ENCODE measurements around the gene WDR17. TPM values are rescaled to one million over a fixed set of nuclear protein-coding genes. Genes with fewer than 3 reads are reported as not detected.

Gene WDR17
- total RNA-seq, 1 experiment from 2014 or later, result 4.4 TPM

- TF ChIP-seq AR (CRISPR knock-in tag; IDR thresholded peaks at IDR 0.05), result no peak
- TF ChIP-seq, protein P1, sequence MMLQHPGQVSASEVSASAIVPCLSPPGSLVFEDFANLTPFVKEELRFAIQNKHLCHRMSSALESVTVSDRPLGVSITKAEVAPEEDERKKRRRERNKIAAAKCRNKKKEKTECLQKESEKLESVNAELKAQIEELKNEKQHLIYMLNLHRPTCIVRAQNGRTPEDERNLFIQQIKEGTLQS (CRISPR knock-in tag; conservative IDR thresholded peaks at IDR 0.05), result no peak
- peak; percentile 90 for TF ChIP-seq ETV6 (CRISPR knock-in tag; IDR thresholded peaks at IDR 0.05)
- TF ChIP-seq, protein P2, sequence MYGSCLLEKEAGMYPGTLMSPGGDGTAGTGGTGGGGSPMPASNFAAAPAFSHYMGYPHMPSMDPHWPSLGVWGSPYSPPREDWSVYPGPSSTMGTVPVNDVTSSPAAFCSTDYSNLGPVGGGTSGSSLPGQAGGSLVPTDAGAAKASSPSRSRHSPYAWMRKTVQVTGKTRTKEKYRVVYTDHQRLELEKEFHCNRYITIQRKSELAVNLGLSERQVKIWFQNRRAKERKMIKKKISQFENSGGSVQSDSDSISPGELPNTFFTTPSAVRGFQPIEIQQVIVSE (CRISPR knock-in tag; IDR thresholded peaks at IDR 0.05; ENCODE audit: borderline replicate concordance), result no peak
- no peak for TF ChIP-seq ZNF317 (CRISPR knock-in tag; IDR thresholded peaks at IDR 0.05; ENCODE audit: borderline replicate concordance, low read depth)
- TF ChIP-seq TP53 (CRISPR knock-in tag; IDR thresholded peaks at IDR 0.05), result peak; percentile 64; the same call in 1 of the 2 replicates
- TF ChIP-seq, protein P3, sequence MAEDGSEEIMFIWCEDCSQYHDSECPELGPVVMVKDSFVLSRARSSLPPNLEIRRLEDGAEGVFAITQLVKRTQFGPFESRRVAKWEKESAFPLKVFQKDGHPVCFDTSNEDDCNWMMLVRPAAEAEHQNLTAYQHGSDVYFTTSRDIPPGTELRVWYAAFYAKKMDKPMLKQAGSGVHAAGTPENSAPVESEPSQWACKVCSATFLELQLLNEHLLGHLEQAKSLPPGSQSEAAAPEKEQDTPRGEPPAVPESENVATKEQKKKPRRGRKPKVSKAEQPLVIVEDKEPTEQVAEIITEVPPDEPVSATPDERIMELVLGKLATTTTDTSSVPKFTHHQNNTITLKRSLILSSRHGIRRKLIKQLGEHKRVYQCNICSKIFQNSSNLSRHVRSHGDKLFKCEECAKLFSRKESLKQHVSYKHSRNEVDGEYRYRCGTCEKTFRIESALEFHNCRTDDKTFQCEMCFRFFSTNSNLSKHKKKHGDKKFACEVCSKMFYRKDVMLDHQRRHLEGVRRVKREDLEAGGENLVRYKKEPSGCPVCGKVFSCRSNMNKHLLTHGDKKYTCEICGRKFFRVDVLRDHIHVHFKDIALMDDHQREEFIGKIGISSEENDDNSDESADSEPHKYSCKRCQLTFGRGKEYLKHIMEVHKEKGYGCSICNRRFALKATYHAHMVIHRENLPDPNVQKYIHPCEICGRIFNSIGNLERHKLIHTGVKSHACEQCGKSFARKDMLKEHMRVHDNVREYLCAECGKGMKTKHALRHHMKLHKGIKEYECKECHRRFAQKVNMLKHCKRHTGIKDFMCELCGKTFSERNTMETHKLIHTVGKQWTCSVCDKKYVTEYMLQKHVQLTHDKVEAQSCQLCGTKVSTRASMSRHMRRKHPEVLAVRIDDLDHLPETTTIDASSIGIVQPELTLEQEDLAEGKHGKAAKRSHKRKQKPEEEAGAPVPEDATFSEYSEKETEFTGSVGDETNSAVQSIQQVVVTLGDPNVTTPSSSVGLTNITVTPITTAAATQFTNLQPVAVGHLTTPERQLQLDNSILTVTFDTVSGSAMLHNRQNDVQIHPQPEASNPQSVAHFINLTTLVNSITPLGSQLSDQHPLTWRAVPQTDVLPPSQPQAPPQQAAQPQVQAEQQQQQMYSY (CRISPR knock-in tag; IDR thresholded peaks at IDR 0.05), result no peak
- TF ChIP-seq, protein P4, sequence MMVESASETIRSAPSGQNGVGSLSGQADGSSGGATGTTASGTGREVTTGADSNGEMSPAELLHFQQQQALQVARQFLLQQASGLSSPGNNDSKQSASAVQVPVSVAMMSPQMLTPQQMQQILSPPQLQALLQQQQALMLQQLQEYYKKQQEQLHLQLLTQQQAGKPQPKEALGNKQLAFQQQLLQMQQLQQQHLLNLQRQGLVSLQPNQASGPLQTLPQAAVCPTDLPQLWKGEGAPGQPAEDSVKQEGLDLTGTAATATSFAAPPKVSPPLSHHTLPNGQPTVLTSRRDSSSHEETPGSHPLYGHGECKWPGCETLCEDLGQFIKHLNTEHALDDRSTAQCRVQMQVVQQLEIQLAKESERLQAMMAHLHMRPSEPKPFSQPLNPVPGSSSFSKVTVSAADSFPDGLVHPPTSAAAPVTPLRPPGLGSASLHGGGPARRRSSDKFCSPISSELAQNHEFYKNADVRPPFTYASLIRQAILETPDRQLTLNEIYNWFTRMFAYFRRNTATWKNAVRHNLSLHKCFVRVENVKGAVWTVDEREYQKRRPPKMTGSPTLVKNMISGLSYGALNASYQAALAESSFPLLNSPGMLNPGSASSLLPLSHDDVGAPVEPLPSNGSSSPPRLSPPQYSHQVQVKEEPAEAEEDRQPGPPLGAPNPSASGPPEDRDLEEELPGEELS (CRISPR knock-in tag; IDR thresholded peaks at IDR 0.05), result no peak; the same call in 1 of the 2 replicates
- TF ChIP-seq ATF1 (CRISPR knock-in tag; IDR thresholded peaks at IDR 0.05), result no peak
- TF ChIP-seq KAT7 (CRISPR knock-in tag; IDR thresholded peaks at IDR 0.05; ENCODE audit: borderline replicate concordance), result no peak
- no peak for TF ChIP-seq SOX15 (CRISPR knock-in tag; IDR thresholded peaks at IDR 0.05)
- TF ChIP-seq FOXJ3 (CRISPR knock-in tag; IDR thresholded peaks at IDR 0.05; ENCODE audit: borderline replicate concordance), result no peak
- peak; percentile 74 for TF ChIP-seq ZNF423 (CRISPR knock-in tag; IDR thresholded peaks at IDR 0.05)
- TF ChIP-seq ELF4 (CRISPR knock-in tag; IDR thresholded peaks at IDR 0.05; ENCODE audit: low read depth), result no peak
- TF ChIP-seq E2F5 (CRISPR knock-in tag; IDR thresholded peaks at IDR 0.05), result peak; percentile 98
- peak; percentile 82 for TF ChIP-seq MAX (CRISPR knock-in tag; IDR thresholded peaks at IDR 0.05)
- TF ChIP-seq, protein P5, sequence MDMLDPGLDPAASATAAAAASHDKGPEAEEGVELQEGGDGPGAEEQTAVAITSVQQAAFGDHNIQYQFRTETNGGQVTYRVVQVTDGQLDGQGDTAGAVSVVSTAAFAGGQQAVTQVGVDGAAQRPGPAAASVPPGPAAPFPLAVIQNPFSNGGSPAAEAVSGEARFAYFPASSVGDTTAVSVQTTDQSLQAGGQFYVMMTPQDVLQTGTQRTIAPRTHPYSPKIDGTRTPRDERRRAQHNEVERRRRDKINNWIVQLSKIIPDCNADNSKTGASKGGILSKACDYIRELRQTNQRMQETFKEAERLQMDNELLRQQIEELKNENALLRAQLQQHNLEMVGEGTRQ (CRISPR knock-in tag; IDR thresholded peaks at IDR 0.05), result peak; percentile 99
- no peak for TF ChIP-seq CREB1 (CRISPR knock-in tag; IDR thresholded peaks at IDR 0.05)
- no peak for TF ChIP-seq GTF2I (CRISPR knock-in tag; conservative IDR thresholded peaks at IDR 0.05)
- no peak for TF ChIP-seq NR3C1 (CRISPR knock-in tag; conservative IDR thresholded peaks at IDR 0.05; ENCODE audit: low read depth)
- TF ChIP-seq MYBL2 (CRISPR knock-in tag; IDR thresholded peaks at IDR 0.05), result no peak
- TF ChIP-seq IRF2 (CRISPR knock-in tag; IDR thresholded peaks at IDR 0.05; ENCODE audit: borderline replicate concordance, low read depth), result no peak
- no peak for TF ChIP-seq NFATC4 (CRISPR knock-in tag; IDR thresholded peaks at IDR 0.05)
- TF ChIP-seq SP1 (CRISPR knock-in tag; conservative IDR thresholded peaks at IDR 0.05), result peak; percentile 61
- TF ChIP-seq, protein P6, sequence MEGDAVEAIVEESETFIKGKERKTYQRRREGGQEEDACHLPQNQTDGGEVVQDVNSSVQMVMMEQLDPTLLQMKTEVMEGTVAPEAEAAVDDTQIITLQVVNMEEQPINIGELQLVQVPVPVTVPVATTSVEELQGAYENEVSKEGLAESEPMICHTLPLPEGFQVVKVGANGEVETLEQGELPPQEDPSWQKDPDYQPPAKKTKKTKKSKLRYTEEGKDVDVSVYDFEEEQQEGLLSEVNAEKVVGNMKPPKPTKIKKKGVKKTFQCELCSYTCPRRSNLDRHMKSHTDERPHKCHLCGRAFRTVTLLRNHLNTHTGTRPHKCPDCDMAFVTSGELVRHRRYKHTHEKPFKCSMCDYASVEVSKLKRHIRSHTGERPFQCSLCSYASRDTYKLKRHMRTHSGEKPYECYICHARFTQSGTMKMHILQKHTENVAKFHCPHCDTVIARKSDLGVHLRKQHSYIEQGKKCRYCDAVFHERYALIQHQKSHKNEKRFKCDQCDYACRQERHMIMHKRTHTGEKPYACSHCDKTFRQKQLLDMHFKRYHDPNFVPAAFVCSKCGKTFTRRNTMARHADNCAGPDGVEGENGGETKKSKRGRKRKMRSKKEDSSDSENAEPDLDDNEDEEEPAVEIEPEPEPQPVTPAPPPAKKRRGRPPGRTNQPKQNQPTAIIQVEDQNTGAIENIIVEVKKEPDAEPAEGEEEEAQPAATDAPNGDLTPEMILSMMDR (IDR thresholded peaks at IDR 0.05), result no peak
These were observed at the start of gene WDR17 (continued) for GRCh38 chr4:176065435-176066291.
